Activated CD8-positive, alpha-beta memory T cell treated with anti-CD3 and anti-CD28 coated beads for 24 hours (primary cell): ENCODE data around the gene PNKP.

Experiments used
- DNase-seq: peaks from one replicate; pipeline ENCODE4 v3.0.0-alpha.2; 2020

PNKP gene

GRCh38 chr19:49866933-49867782 is at the start of gene PNKP:
PNKP (minus strand) TSS chr19:49867576; CDS start chr19:49867204, 372 bp downstream.
- peak; percentile 96 for DNase-seq

GRCh38 chr19:49915271-49915670 is 47.9 kb upstream of the PNKP start:
- no peak for DNase-seq

GRCh38 chr19:49913720-49914119 is 46.3 kb upstream of the PNKP start:
- no peak for DNase-seq

- no peak for DNase-seq
These were observed 45.7 kb upstream of the PNKP start for GRCh38 chr19:49912965-49913685.

- DNase-seq = no peak
These were observed 44.2 kb upstream of the PNKP start for GRCh38 chr19:49911381-49912145.

GRCh38 chr19:49910179-49910578 is 42.8 kb upstream of the PNKP start:
- DNase-seq = no peak

GRCh38 chr19:49908480-49909420 is 41.4 kb upstream of the PNKP start:
- DNase-seq = no peak

GRCh38 chr19:49907745-49908446 is 40.5 kb upstream of the PNKP start:
- no peak for DNase-seq

GRCh38 chr19:49906879-49907564 is 39.6 kb upstream of the PNKP start:
- no peak for DNase-seq

- DNase-seq = no peak
These were observed 36.8 kb upstream of the PNKP start for GRCh38 chr19:49904136-49904535.

GRCh38 chr19:49896863-49897621 is 29.7 kb upstream of the PNKP start, which contains the start of gene IL4I1:
IL4I1 (minus strand) TSS chr19:49896887; CDS start chr19:49896160, 727 bp downstream.
- peak; percentile 82 for DNase-seq

GRCh38 chr19:49895566-49896297 is 28.4 kb upstream of the PNKP start:
- no peak for DNase-seq

- DNase-seq = no peak
These were observed 27.6 kb upstream of the PNKP start for GRCh38 chr19:49894879-49895565.

- DNase-seq = no peak
These were observed 26.8 kb upstream of the PNKP start for GRCh38 chr19:49894011-49894664.

- no peak for DNase-seq
These were observed 25.3 kb upstream of the PNKP start for GRCh38 chr19:49892716-49893115.

GRCh38 chr19:49891393-49891792 is 24.0 kb upstream of the PNKP start:
- no peak for DNase-seq

GRCh38 chr19:49890349-49891311 is 23.3 kb upstream of the PNKP start:
- DNase-seq = peak; percentile 88
